CD4-positive, alpha-beta T cell treated with Interleukin-15 for 4 hours (primary cell): ENCODE data around the gene CREBZF.
"Not testable (repeated sequence)": the region's sequence is repeated elsewhere in the genome, so short reads cannot be mapped to it uniquely, and the experiment has no call there.

ENCODE experiments used
- DNase-seq: peaks from one replicate; pipeline ENCODE4 v3.0.0-alpha.2; 2020; ENCODE audit warnings: low spot score

CREBZF gene

DNA sequence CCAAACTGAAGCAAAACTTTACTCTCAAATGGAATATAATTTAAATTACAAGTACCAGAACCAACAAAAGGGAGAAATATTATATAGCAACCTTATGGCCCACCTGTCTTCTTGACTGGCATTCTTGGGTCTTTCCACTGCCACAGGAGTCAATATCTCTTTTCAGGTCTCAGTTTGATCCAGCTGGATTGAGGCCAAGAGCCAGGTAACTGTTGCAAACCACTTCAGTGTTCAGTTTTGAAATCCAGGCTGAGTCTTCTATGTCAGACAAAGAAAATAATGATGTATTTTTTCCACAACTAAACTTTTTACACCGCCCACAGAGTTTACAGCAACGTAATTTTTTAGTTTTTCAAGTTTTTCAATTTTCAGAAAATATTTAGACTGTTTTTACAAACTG is 38.4 kb downstream of the CREBZF start:
- no peak for DNase-seq

DNA sequence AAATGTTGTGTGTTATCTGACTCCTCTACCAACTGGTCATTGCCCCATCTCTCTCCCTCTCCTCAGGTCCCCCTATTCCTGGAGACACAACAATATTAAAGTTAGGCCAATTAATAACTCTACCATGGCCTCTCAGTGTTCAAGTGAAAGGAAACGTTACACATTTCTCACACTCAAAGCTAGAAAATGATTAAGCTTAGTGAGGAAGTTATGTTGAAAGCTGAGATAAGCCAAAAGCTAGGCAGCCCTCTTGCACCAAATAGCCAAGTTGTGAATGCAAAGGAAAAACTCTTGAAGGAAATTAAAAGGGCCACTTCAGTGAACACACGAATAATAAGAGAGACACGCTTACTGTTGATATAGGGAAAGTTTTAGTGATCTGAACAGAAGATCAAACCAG is 44.7 kb downstream of the CREBZF start:
- DNase-seq = no peak

- no peak for DNase-seq
These were observed 45.4 kb downstream of the CREBZF start for GRCh38 chr11:85619499-85619898.

- not testable (repeated sequence) for DNase-seq
These were observed 53.3 kb downstream of the CREBZF start for GRCh38 chr11:85611643-85612042.
